ENCODE measurements around the gene TBC1D24.

TBC1D24 gene

GRCh38 chr16:2498531-2499253 lies 23.8 kb downstream of the TBC1D24 start:
- no peak for DNase-seq (ENCODE audit: low read depth in 4 of 4, low spot score in 1 of 4)

GRCh38 chr16:2499454-2499853 lies 24.5 kb downstream of the TBC1D24 start:
- no peak for DNase-seq (ENCODE audit: low read depth in 4 of 4, low spot score in 1 of 4)

GRCh38 chr16:2499890-2500429 lies 25.0 kb downstream of the TBC1D24 start:
- DNase-seq (ENCODE audit: low read depth in 4 of 4, low spot score in 1 of 4) = no peak

GRCh38 chr16:2500430-2500917 lies 25.5 kb downstream of the TBC1D24 start:
- no peak for DNase-seq (ENCODE audit: low read depth in 4 of 4, low spot score in 1 of 4)

GRCh38 chr16:2500918-2501750 lies 26.2 kb downstream of the TBC1D24 start:
- peak; percentile 52 to 73 (median 68) for DNase-seq (ENCODE audit: low read depth in 4 of 4, low spot score in 1 of 4)

GRCh38 chr16:2501946-2502895 lies 27.3 kb downstream of the TBC1D24 start:
- DNase-seq (ENCODE audit: low read depth in 4 of 4, low spot score in 1 of 4) = no peak

GRCh38 chr16:2505695-2506094 lies 30.8 kb downstream of the TBC1D24 start:
- DNase-seq (ENCODE audit: low read depth in 4 of 4, low spot score in 1 of 4) = no peak

GRCh38 chr16:2507052-2507659 lies 32.2 kb downstream of the TBC1D24 start:
- no peak for DNase-seq (ENCODE audit: low read depth in 4 of 4, low spot score in 1 of 4)

- DNase-seq (ENCODE audit: low read depth in 4 of 4, low spot score in 1 of 4) = no peak
These were observed 32.7 kb downstream of the TBC1D24 start for GRCh38 chr16:2507665-2508064.

- no peak for DNase-seq (ENCODE audit: low read depth in 4 of 4, low spot score in 1 of 4)
These were observed 33.9 kb downstream of the TBC1D24 start for GRCh38 chr16:2508722-2509400.

- DNase-seq (ENCODE audit: low read depth in 4 of 4, low spot score in 1 of 4) = no peak
These were observed 36.3 kb downstream of the TBC1D24 start for GRCh38 chr16:2511128-2511800.

- no peak for DNase-seq (ENCODE audit: low read depth in 4 of 4, low spot score in 1 of 4)
These were observed 37.2 kb downstream of the TBC1D24 start for GRCh38 chr16:2511996-2512734.

- no peak for DNase-seq (ENCODE audit: low read depth in 4 of 4, low spot score in 1 of 4)
These were observed 37.9 kb downstream of the TBC1D24 start for GRCh38 chr16:2512735-2513404.

- DNase-seq (ENCODE audit: low read depth in 4 of 4, low spot score in 1 of 4) = peak; percentile 75 to 88 (median 83)
These were observed 38.7 kb downstream of the TBC1D24 start, which contains the start of gene ATP6V0C for GRCh38 chr16:2513405-2514332. ATP6V0C (plus strand) TSS chr16:2513952; CDS start chr16:2514104, 152 bp downstream.

- peak in 1 of 4 experiments; percentile 17 for DNase-seq (ENCODE audit: low read depth in 4 of 4, low spot score in 1 of 4)
These were observed 39.6 kb downstream of the TBC1D24 start for GRCh38 chr16:2514333-2515179.

All from stimulated activated CD4-positive, alpha-beta T cell treated with anti-CD3 and anti-CD28 coated beads, Interleukin-1b, Interleukin-23, amount 100 ng/mL, for 24 hours (primary cell).